ENCODE measurements around the gene THSD4.

The THSD4 gene

GRCh38 chr15:71571641-71572040, 456.4 kb downstream of the THSD4 start:
- Mint-ChIP-seq H3K9me3 (no peaks in the 10 kb centered on the region), H3K27me3 (peaks cover 19% of the 10 kb centered on the region), H3K4me1 (no peaks in the 10 kb centered on the region), H3K4me3 (no peak overlapping the region), H3K36me3 (no peaks in the 10 kb centered on the region), H3K27ac (no peak overlapping the region)
- CTCF ChIA-PET, result no interaction called here
- no peak for DNase-seq

GRCh38 chr15:71572452-71573053, 457.3 kb downstream of the THSD4 start:
- no peak for DNase-seq
- no peak overlapping the region for H3K27ac Mint-ChIP-seq
- no peaks in the 10 kb centered on the region for H3K9me3 Mint-ChIP-seq
- CTCF ChIA-PET, result no interaction called here
- H3K4me3 Mint-ChIP-seq, result no peak overlapping the region
- peaks cover 13% of the 10 kb centered on the region for H3K27me3 Mint-ChIP-seq
- no peaks in the 10 kb centered on the region for H3K36me3 Mint-ChIP-seq
- no peaks in the 10 kb centered on the region for H3K4me1 Mint-ChIP-seq

- no peaks in the 10 kb centered on the region for H3K36me3 Mint-ChIP-seq
These were observed 458.3 kb downstream of the THSD4 start for GRCh38 chr15:71573599-71573998.

GRCh38 chr15:71575474-71576045, 460.3 kb downstream of the THSD4 start:
- DNase-seq, result no peak
- no peaks in the 10 kb centered on the region for H3K36me3 Mint-ChIP-seq
- CTCF ChIA-PET, result interaction anchor here (0.9 to 2.7 kb wide), 6 partner anchors 103 to 169 kb away, joined by 3 to 16 read pairs (median 3); no protein-coding TSS in a partner anchor
- no peak overlapping the region for H3K4me3 Mint-ChIP-seq
- no peak overlapping the region for H3K27ac Mint-ChIP-seq
- H3K4me1 Mint-ChIP-seq, result no peaks in the 10 kb centered on the region
- H3K9me3 Mint-ChIP-seq, result no peaks in the 10 kb centered on the region
- peaks cover 10% of the 10 kb centered on the region for H3K27me3 Mint-ChIP-seq

More at GRCh38 chr15:71573599-71573998, 458.3 kb downstream of the THSD4 start:
- no peak for DNase-seq
- Mint-ChIP-seq H3K4me1 (no peaks in the 10 kb centered on the region), H3K27ac (no peak overlapping the region), H3K27me3 (peaks cover 13% of the 10 kb centered on the region), H3K9me3 (no peaks in the 10 kb centered on the region), H3K4me3 (no peak overlapping the region)
- CTCF ChIA-PET, result no interaction called here

GRCh38 chr15:71577071-71577470, 461.8 kb downstream of the THSD4 start:
- Mint-ChIP-seq H3K27me3 (peaks cover 10% of the 10 kb centered on the region), H3K27ac (no peak overlapping the region), H3K36me3 (no peaks in the 10 kb centered on the region), H3K9me3 (no peaks in the 10 kb centered on the region), H3K4me1 (no peaks in the 10 kb centered on the region), H3K4me3 (no peak overlapping the region)
- CTCF ChIA-PET, result interaction anchor here (1.4 to 2.7 kb wide), 2 partner anchors 129 to 153 kb away, joined by 5 to 16 read pairs; no protein-coding TSS in a partner anchor
- DNase-seq, result no peak

GRCh38 chr15:71581398-71581930, 466.2 kb downstream of the THSD4 start:
- no peak for DNase-seq
- peaks cover 7% of the 10 kb centered on the region for H3K9me3 Mint-ChIP-seq
- H3K4me3 Mint-ChIP-seq, result no peak overlapping the region
- no peak overlapping the region for H3K27ac Mint-ChIP-seq
- H3K4me1 Mint-ChIP-seq, result no peaks in the 10 kb centered on the region
- CTCF ChIA-PET, result no interaction called here
- no peaks in the 10 kb centered on the region for H3K36me3 Mint-ChIP-seq
- H3K27me3 Mint-ChIP-seq, result peaks cover 4% of the 10 kb centered on the region

GRCh38 chr15:71585159-71585558, 469.9 kb downstream of the THSD4 start:
- H3K4me1 Mint-ChIP-seq, result no peaks in the 10 kb centered on the region
- no peak overlapping the region for H3K4me3 Mint-ChIP-seq
- DNase-seq, result no peak
- no peak overlapping the region for H3K27ac Mint-ChIP-seq
- CTCF ChIA-PET, result no interaction called here
- peaks cover 4% of the 10 kb centered on the region for H3K27me3 Mint-ChIP-seq
- no peaks in the 10 kb centered on the region for H3K36me3 Mint-ChIP-seq
- H3K9me3 Mint-ChIP-seq, result peaks cover 7% of the 10 kb centered on the region

GRCh38 chr15:71586463-71586862, 471.2 kb downstream of the THSD4 start:
- no peak for DNase-seq
- Mint-ChIP-seq H3K27me3 (peaks cover 4% of the 10 kb centered on the region), H3K4me3 (no peak overlapping the region), H3K36me3 (no peaks in the 10 kb centered on the region), H3K27ac (no peak overlapping the region), H3K9me3 (peaks cover 7% of the 10 kb centered on the region), H3K4me1 (no peaks in the 10 kb centered on the region)
- CTCF ChIA-PET, result no interaction called here

GRCh38 chr15:71588746-71589145, 473.5 kb downstream of the THSD4 start:
- Mint-ChIP-seq H3K4me1 (no peaks in the 10 kb centered on the region), H3K27me3 (peaks cover 2% of the 10 kb centered on the region), H3K27ac (no peak overlapping the region), H3K36me3 (no peaks in the 10 kb centered on the region), H3K4me3 (no peak overlapping the region), H3K9me3 (peaks cover 7% of the 10 kb centered on the region)
- CTCF ChIA-PET, result no interaction called here
- no peak for DNase-seq

- DNase-seq, result no peak
- Mint-ChIP-seq H3K27me3 (no peaks in the 10 kb centered on the region), H3K9me3 (no peaks in the 10 kb centered on the region), H3K36me3 (no peaks in the 10 kb centered on the region), H3K4me1 (no peaks in the 10 kb centered on the region), H3K27ac (no peak overlapping the region), H3K4me3 (no peak overlapping the region)
- CTCF ChIA-PET, result no interaction called here
These were observed 475.8 kb downstream of the THSD4 start for GRCh38 chr15:71591057-71591456.

- CTCF ChIA-PET, result no interaction called here
- Mint-ChIP-seq H3K27me3 (peaks cover 4% of the 10 kb centered on the region), H3K9me3 (no peaks in the 10 kb centered on the region), H3K4me3 (no peak overlapping the region), H3K36me3 (no peaks in the 10 kb centered on the region), H3K27ac (no peak overlapping the region), H3K4me1 (no peaks in the 10 kb centered on the region)
- DNase-seq, result no peak
These were observed 476.9 kb downstream of the THSD4 start for GRCh38 chr15:71592203-71592602.

- Mint-ChIP-seq H3K4me1 (no peaks in the 10 kb centered on the region), H3K27ac (no peak overlapping the region), H3K9me3 (no peaks in the 10 kb centered on the region), H3K36me3 (no peaks in the 10 kb centered on the region), H3K4me3 (no peak overlapping the region), H3K27me3 (peaks cover 4% of the 10 kb centered on the region)
- no peak for DNase-seq
- CTCF ChIA-PET, result no interaction called here
These were observed 480.7 kb downstream of the THSD4 start for GRCh38 chr15:71595846-71596553.

GRCh38 chr15:71596672-71597071, 481.4 kb downstream of the THSD4 start:
- CTCF ChIA-PET, result no interaction called here
- Mint-ChIP-seq H3K36me3 (no peaks in the 10 kb centered on the region), H3K4me1 (no peaks in the 10 kb centered on the region), H3K27me3 (peaks cover 4% of the 10 kb centered on the region), H3K4me3 (no peak overlapping the region), H3K9me3 (no peaks in the 10 kb centered on the region), H3K27ac (no peak overlapping the region)
- no peak for DNase-seq

GRCh38 chr15:71597126-71597525, 481.9 kb downstream of the THSD4 start:
- H3K36me3 Mint-ChIP-seq, result no peaks in the 10 kb centered on the region
- H3K27me3 Mint-ChIP-seq, result peaks cover 4% of the 10 kb centered on the region
- CTCF ChIA-PET, result no interaction called here
- no peaks in the 10 kb centered on the region for H3K9me3 Mint-ChIP-seq
- DNase-seq, result no peak
- no peaks in the 10 kb centered on the region for H3K4me1 Mint-ChIP-seq
- no peak overlapping the region for H3K4me3 Mint-ChIP-seq
- no peak overlapping the region for H3K27ac Mint-ChIP-seq

- no peak for DNase-seq
- Mint-ChIP-seq H3K4me1 (no peaks in the 10 kb centered on the region), H3K4me3 (no peak overlapping the region), H3K36me3 (no peaks in the 10 kb centered on the region), H3K27ac (no peak overlapping the region), H3K9me3 (no peaks in the 10 kb centered on the region), H3K27me3 (peaks cover 4% of the 10 kb centered on the region)
- CTCF ChIA-PET, result no interaction called here
These were observed 482.4 kb downstream of the THSD4 start for GRCh38 chr15:71597637-71598036.

All from activated naive CD4-positive, alpha-beta T cell treated with anti-CD3 and anti-CD28 coated beads, Interleukin-2, amount 10 ng/mL, durations not matched to agents 7 days and 5 days (primary cell).